ENCODE data around the gene C18orf32. TPM values are rescaled to one million over a fixed set of nuclear protein-coding genes. Genes with fewer than 3 reads are reported as not detected.
"Not testable (repeated sequence)": the region's sequence is repeated elsewhere in the genome, so short reads cannot be mapped to it uniquely, and the experiment has no call there.

C18orf32 gene
- total RNA-seq, 1 donor from 2014 or later: 25.5 TPM

DNA sequence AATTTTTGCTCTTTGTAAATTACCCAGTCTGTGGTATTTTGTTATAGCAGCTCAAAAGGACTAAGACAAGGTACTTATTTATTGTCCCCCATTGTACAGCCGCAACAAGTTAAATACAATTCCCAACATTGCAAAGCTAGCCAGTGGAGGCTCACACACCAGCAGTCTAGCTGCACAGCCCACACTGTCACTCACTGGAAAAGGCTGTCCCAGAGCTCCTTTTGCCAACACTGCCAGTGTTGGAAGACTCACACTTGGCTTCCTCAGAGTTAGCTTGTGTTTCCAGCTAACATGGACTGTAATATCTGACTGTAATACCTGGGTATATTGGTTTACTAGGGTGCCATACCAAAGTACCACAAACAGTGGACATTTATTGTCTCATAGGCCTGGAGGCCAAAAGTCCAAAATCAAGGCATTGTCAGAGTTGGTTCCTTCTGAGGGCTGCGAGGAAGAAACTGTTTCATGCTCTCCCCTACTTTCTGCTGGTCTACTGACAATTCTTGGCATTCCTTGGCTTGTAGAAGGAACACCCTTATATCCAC is 19.9 kb downstream of the C18orf32 start:
- ATAC-seq: no peak

DNA sequence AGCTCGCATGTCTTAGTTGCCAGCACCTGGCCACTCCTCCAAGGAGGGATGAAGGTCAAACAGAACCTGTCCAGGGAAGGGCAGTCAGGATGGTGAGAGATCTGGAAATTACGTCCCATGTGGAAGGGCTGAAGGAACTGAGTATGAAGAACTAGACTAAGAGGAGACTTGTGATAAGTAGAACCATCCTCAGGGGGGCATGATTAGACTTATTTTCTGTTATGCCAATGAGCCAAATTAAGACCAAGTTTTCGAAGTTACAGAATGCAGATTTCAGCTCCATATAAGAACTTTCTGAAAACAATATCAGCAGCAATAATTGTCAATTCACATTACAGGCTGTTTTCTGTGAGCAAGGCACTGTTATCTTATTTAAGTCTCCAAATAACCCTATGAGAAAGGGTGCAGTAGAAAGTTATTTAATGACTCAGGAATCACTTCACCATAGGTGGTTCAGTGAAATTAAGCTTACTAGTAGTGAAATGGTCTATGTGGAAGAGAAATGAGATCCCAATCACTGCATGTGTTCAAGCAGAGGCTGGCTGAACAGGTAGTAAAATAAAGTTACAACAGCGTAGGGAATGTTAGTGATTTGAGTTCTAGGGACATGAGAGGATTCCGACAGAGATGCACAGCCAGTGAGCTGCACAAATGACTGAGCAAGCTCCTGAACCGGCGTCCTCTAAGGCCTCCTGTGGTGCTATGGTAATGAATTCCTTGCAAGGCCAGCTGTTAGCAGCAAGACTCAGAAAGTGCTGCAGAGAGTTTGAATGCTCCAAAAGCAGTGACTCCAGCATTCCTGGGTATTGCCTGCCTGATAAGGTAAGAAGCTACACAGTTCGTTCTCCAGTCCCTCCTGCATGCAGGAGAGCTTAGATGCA is 22.1 kb downstream of the C18orf32 start:
- no peak for ATAC-seq

DNA sequence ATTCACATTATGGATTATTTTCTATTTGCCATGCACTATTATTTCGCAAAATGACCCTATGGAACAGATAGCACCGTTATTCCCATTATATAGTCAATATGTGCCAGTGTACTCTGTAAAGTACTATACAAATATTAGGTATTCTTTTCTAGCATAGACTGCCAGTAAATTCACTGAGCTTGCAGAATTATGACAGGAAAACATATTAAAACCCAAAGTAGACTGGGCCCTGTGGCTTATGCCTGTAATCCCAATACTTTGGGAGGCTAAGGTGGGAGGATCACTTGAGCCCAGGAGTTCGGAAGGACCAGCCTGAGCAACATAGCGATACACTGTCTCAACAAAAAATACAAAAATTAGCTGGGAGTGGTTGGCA is 25.4 kb downstream of the C18orf32 start:
- no peak for ATAC-seq

- no peak for ATAC-seq
Observed at GRCh38 chr18:49460976-49461601, 25.9 kb downstream of the C18orf32 start.

GRCh38 chr18:49459404-49460171 is 27.4 kb downstream of the C18orf32 start:
- ATAC-seq: peak; percentile 59

DNA sequence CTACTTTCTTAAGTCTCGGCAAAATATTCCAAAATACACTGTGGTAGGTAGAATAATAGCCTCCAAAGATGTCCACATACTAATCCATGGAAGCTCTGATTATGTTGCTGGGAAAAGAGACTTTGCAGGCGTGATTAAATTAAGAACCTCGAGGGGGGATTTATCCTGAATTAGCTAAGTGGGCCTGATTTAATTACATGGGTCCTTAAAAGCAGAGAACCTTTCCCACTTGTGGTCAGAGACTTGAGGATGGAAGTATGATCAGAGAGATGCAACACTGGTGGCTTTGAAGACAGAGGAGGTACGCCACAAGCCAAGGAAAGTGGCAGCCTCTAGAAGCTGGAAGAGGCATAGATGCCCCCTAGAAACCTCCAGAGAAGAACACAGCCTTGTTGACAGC is 29.4 kb downstream of the C18orf32 start:
- ATAC-seq: no peak

- ATAC-seq: no peak
Observed at GRCh38 chr18:49456794-49457193, 30.2 kb downstream of the C18orf32 start.

DNA sequence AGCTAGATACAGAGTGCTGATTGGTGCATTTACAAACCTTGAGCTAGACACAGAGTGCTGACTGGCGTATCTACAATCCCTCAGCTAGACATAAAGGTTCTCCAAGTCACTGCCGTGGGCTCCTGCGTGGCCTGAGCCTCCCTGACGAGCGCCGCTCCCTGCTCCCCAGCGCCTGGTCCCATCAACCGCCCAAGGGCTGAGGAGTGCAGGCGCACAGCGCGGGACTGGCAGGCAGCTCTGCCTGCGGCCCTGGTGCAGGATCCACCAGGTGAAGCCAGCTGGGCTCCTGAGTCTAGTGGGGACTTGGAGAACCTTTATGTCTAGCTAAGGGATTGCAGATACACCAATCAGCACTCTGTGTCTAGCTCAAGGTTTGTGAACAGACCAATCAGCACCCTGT is 34.5 kb downstream of the C18orf32 start:
- ATAC-seq: not testable (repeated sequence)

DNA sequence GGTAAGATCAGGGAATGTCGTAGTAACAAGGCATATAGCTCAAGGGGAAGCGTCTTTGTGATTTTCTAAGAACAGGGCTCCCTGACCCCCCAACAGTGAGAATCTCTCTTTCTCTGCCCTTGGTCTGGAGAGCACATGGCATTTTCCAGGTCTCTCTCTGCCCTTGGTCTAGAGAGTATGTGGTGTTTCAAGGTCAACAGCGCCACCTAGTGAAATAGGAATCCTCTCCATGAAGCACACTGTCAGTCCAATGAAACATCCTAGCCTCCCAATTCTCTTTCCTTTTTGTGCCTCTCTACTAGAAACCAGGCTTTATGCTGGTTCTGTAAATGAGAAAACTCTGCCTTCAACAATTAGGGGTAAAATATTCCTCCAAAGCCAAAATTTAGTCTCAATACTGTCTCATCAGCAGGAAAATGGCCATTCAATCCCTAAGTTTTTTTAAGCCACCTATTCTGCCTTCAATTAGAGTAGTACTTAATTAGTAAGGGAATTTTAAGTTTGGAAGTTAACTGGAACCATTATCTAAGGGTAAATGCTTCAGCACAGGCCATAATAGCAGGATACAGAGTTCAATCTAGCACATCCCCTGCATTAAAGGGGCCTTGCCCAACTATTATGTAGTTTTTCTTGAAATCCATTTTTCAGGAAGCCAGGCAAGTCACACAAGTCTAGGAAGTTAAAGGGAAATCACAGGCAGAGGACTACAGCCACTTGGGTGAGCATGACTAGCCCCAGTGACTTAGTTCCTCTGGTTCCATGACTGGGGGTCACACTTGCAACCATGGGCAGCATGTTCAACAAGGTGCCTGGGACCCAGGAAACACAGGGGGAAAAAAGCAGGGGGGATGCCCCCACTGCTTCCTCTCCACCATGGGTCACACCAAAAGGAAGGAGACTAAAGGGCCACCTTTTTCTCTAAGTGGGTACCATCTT is 39.0 kb downstream of the C18orf32 start:
- ATAC-seq: peak; percentile 69

- ATAC-seq: no peak
Observed at GRCh38 chr18:49446481-49446880, 40.6 kb downstream of the C18orf32 start.

GRCh38 chr18:49444581-49444980 is 42.5 kb downstream of the C18orf32 start:
- ATAC-seq: no peak

DNA sequence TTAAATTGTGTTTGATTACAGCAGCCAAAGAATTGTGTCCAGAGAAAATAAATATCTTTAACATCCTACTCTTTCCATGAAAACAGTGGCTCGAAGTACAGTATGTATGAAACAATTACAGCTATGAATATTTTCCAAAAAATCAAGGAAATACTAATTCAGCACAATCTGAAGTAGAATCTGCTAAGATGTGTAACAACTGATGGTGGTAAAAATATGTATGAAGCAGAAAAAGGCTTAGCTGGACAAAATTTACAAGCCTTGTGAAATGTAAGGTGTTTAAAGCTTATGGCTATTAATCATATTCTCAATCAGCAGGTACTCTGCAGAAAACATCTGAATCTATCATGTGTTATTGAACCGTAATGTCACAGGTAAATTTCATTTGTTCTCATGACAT is 43.2 kb downstream of the C18orf32 start:
- no peak for ATAC-seq

DNA sequence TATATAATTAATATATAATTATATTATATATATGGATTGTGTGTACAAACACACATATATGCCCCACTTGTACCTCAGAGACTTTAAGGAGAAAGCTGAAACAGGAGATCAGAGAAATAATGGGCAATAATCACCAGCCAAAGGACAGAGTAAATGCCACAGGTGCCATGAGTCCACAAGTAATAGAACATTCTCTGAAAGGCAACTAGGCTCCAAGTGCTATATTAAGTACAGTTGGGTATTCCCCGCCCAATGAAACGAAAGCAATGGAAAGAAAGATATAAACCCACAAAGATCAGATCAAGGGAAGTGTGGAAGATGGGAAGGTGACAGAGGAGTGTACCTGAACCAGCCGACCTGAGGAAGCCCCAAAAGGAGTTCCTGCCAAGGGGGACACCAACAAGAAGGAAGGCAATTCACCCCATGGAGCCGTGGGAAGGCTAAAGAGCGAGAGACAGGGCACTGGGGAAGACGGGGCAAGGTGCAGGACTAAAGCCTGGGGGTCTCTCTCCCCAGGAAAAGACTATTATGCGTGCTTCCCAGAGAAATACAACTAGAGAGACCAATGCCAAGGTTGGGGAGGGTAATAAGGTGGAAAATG is 45.6 kb downstream of the C18orf32 start:
- ATAC-seq: no peak

GRCh38 chr18:49435170-49435569 is 51.9 kb downstream of the C18orf32 start:
- no peak for ATAC-seq

GRCh38 chr18:49432602-49433001 is 54.4 kb downstream of the C18orf32 start:
- ATAC-seq: no peak

- no peak for ATAC-seq
Observed at GRCh38 chr18:49431165-49431962, 55.7 kb downstream of the C18orf32 start.

Data from esophagus mucosa (tissue), 1 donor.